Suprapubic skin (tissue), 4 donors: ENCODE measurements around the gene LLGL1. TPM values are rescaled to one million over a fixed set of nuclear protein-coding genes. Genes with fewer than 3 reads are reported as not detected.

Experiments
- DNase-seq, 2 donors: peaks; one replicate each; pipeline ENCODE4 v3.0.0-alpha.2; 2019; ENCODE audit warnings: low spot score in 2 of 2
- H3K27ac ChIP-seq: fragments of 200-600 bp; sonication (generic); one replicate; pipeline ENCODE4 v1.5.1; 2019
- H3K27me3 ChIP-seq: fragments of 200-600 bp; sonication (generic); one replicate; pipeline ENCODE4 v1.5.1; 2019
- H3K36me3 ChIP-seq: fragments of 200-600 bp; sonication (generic); one replicate; pipeline ENCODE4 v1.5.1; 2019
- H3K4me1 ChIP-seq: fragments of 200-600 bp; sonication (generic); one replicate; pipeline ENCODE4 v1.5.1; 2019
- H3K4me3 ChIP-seq: fragments of 200-600 bp; sonication (generic); one replicate; pipeline ENCODE4 v1.5.1; 2019; ENCODE audit warnings: mild to moderate bottlenecking
- H3K9me3 ChIP-seq: fragments of 200-600 bp; sonication (generic); one replicate; pipeline ENCODE4 v1.5.1; 2019
- CTCF ChIP-seq, 2 donors: fragments of 200-600 bp in 1 of 2; fragments of 450-650 bp in 1 of 2; sonication (generic) in 1 of 2; IDR thresholded peaks; one replicate each; pipeline ENCODE4 v1.5.1; 2016 to 2019; ENCODE audit warnings: antibody characterized with exemption in 2 of 2, mild to moderate bottlenecking in 1 of 2, moderate library complexity in 1 of 2
- EP300 ChIP-seq: sonication (generic); formaldehyde crosslinking; IDR thresholded peaks from one replicate; pipeline ENCODE4 v1.6.1; 2017; ENCODE audit warnings: antibody characterized with exemption
- POLR2A ChIP-seq, 2 donors: fragments of 450-650 bp; IDR thresholded peaks; one replicate each; pipeline ENCODE4 v1.6.1; 2017; ENCODE audit warnings: antibody characterized with exemption in 2 of 2, mild to moderate bottlenecking in 2 of 2, moderate library complexity in 2 of 2
- POLR2AphosphoS5 ChIP-seq, 3 donors: sonication (generic); formaldehyde crosslinking; IDR thresholded peaks; one replicate each; pipeline ENCODE4 v1.6.1; 2017; ENCODE audit warnings: antibody characterized with exemption in 3 of 3
- WGBS: methylation state at CpG from one replicate; pipeline ENCODE4 v1.1.5; 2018; 5-methylcytosine and 5-hydroxymethylcytosine counted together
- total RNA-seq, 4 donors: library from RNA; depleted of rRNA; stranded (reverse); fragments of >200 nt; gene quantifications; one replicate each; pipeline ENCODE4 v1.1.0, GENCODE V29; 2016

LLGL1 gene
- total RNA-seq, 4 donors from 2014 or later = 27.7 to 37.1 (median 32.8) TPM

- TF ChIP-seq CTCF (IDR thresholded peaks at IDR 0.05) (no peak), POLR2AphosphoS5 (IDR thresholded peaks at IDR 0.05) (peak in 2 of 3 donors; percentile 26 to 65), POLR2A (IDR thresholded peaks at IDR 0.05) (no peak), EP300 (no peak)
- H3K4me1 ChIP-seq = peaks cover 52% of the 10 kb centered on the region
- H3K4me3 ChIP-seq = peak within 1 kb of the TSS; percentile 64
- WGBS = 0% methylated on average over 22 of the region's 72 CpGs
- DNase-seq = peak; percentile 97 to 98
- H3K27me3 ChIP-seq = no peaks in the 10 kb centered on the region
- H3K36me3 ChIP-seq = peaks cover 36% of the 10 kb centered on the region
- peak within 1 kb of the TSS; percentile 89 for H3K27ac ChIP-seq
- H3K9me3 ChIP-seq = no peaks in the 10 kb centered on the region
Observed at GRCh38 chr17:18260332-18261145, 35.1 kb downstream of the LLGL1 start, which contains the start of gene MIEF2. TSS of gene MIEF2 (plus strand) at chr17:18260662. CDS start at chr17:18262721, 2,059 bp downstream.

- Histone ChIP-seq H3K4me1 (peaks cover 52% of the 10 kb centered on the region), H3K9me3 (no peaks in the 10 kb centered on the region), H3K27ac (peak overlapping the region; percentile 89), H3K4me3 (peak overlapping the region; percentile 64), H3K36me3 (peaks cover 35% of the 10 kb centered on the region), H3K27me3 (no peaks in the 10 kb centered on the region)
- no peak for DNase-seq
- 0% methylated on average over 6 of the region's 16 CpGs for WGBS
- TF ChIP-seq CTCF (IDR thresholded peaks at IDR 0.05) (no peak), POLR2A (IDR thresholded peaks at IDR 0.05) (no peak), EP300 (no peak), POLR2AphosphoS5 (IDR thresholded peaks at IDR 0.05) (no peak)
Observed at GRCh38 chr17:18261146-18261515, 35.7 kb downstream of the LLGL1 start.

DNA sequence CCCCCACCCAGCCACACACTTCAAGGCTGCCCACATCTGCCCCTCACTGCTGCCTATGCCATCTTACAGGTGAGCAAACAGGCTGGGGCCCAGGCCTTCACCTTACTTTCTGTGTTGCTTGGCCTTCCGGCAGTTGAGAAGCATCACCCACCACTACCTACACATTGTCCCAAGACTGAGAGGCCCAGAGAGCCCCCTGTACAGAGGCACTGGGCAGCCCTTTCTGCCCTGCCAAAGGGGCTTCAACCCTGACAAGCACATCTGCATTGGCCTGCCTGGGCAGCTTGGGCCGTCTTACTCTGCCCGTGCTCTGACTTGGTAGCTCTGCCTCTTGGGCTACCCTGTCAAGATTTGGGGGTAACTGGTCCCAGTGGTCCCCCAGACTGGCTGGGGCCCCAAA lies 36.2 kb downstream of the LLGL1 start:
- Histone ChIP-seq H3K36me3 (peaks cover 32% of the 10 kb centered on the region), H3K4me1 (peaks cover 48% of the 10 kb centered on the region), H3K27ac (peak overlapping the region; percentile 89), H3K27me3 (no peaks in the 10 kb centered on the region), H3K4me3 (peak overlapping the region; percentile 64), H3K9me3 (no peaks in the 10 kb centered on the region)
- DNase-seq = no peak
- 64% methylated on average over 3 of the region's 3 CpGs for WGBS
- TF ChIP-seq EP300 (no peak), POLR2AphosphoS5 (IDR thresholded peaks at IDR 0.05) (no peak), POLR2A (IDR thresholded peaks at IDR 0.05) (no peak)

DNA sequence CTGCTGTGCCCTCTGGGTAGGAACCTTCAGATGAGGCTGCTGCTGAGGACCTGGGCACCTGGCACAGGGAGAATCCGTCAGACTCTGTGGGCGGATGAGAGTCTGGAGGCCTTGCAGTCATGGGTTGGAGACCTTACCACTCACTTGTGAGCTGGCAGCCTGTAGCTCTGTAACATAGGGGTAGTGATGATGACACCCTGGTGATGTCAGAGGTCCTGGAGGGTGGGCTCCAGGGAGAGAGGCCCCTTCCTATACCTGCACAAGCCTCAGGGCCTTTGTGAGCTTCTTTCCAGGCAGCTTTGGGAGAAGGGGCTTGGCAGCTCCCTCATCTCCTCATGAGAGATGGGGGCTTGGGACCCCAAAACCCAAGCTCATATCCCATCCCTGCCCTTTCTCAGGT lies 36.7 kb downstream of the LLGL1 start:
- no peak for TF ChIP-seq POLR2AphosphoS5 (IDR thresholded peaks at IDR 0.05)
- no peak for TF ChIP-seq EP300
- no peak for TF ChIP-seq POLR2A (IDR thresholded peaks at IDR 0.05)
- DNase-seq = no peak
- Histone ChIP-seq H3K27ac (no peak overlapping the region), H3K9me3 (no peaks in the 10 kb centered on the region), H3K4me1 (peaks cover 43% of the 10 kb centered on the region), H3K4me3 (peak overlapping the region; percentile 64), H3K27me3 (no peaks in the 10 kb centered on the region), H3K36me3 (peaks cover 32% of the 10 kb centered on the region)
- WGBS = no CpG with 5 or more reads among the region's 2 CpGs

DNA sequence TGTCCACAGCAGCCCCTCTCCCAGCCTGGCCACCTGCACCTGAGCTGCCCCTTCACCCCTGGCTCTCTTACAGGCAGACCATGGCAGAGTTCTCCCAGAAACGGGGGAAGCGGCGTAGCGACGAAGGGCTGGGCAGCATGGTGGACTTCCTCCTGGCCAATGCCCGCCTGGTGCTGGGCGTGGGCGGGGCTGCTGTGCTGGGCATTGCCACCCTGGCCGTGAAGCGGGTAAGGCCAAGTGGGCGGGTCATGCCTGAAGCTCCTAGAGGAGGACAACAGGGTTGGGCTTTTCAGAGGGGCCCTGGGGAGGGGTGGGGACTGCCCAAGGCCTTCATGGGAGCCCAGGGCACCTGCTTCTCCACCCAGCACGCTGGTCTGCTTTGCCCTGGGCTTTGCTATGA lies 37.2 kb downstream of the LLGL1 start:
- Histone ChIP-seq H3K4me3 (no peak overlapping the region), H3K9me3 (no peaks in the 10 kb centered on the region), H3K4me1 (peaks cover 38% of the 10 kb centered on the region), H3K27ac (no peak overlapping the region), H3K36me3 (peaks cover 32% of the 10 kb centered on the region), H3K27me3 (no peaks in the 10 kb centered on the region)
- WGBS = 73% methylated on average over 12 of the region's 12 CpGs
- no peak for TF ChIP-seq POLR2A (IDR thresholded peaks at IDR 0.05)
- TF ChIP-seq CTCF (IDR thresholded peaks at IDR 0.05) = no peak
- TF ChIP-seq EP300 = no peak
- no peak for TF ChIP-seq POLR2AphosphoS5 (IDR thresholded peaks at IDR 0.05)
- no peak for DNase-seq

DNA sequence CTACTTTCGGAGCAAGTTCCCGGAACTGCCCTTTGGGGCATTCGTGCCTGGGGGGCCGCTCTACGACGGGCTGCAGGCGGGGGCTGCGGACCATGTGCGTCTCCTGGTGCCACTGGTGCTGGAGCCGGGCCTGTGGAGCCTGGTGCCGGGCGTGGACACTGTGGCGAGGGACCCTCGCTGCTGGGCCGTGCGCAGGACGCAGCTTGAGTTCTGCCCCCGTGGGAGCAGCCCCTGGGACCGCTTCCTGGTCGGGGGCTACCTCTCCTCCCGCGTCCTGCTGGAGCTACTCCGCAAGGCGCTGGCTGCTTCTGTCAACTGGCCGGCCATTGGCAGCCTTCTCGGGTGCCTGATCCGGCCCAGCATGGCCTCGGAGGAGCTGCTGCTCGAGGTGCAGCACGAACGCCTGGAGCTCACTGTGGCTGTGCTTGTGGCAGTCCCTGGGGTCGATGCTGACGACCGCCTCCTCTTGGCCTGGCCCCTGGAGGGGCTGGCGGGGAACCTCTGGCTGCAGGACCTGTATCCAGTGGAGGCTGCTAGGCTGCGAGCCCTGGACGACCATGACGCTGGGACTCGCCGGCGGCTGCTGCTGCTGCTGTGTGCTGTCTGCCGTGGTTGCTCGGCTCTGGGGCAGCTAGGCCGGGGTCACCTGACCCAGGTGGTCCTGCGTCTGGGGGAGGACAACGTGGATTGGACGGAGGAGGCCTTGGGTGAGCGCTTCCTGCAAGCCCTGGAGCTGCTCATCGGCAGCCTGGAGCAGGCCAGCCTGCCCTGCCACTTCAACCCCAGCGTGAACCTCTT lies 38.6 kb downstream of the LLGL1 start:
- Histone ChIP-seq H3K27ac (no peak overlapping the region), H3K9me3 (no peaks in the 10 kb centered on the region), H3K36me3 (peaks cover 32% of the 10 kb centered on the region), H3K4me1 (peaks cover 32% of the 10 kb centered on the region), H3K27me3 (no peaks in the 10 kb centered on the region), H3K4me3 (no peak overlapping the region)
- no peak for DNase-seq
- TF ChIP-seq POLR2AphosphoS5 (IDR thresholded peaks at IDR 0.05) (no peak), EP300 (no peak), POLR2A (IDR thresholded peaks at IDR 0.05) (no peak), CTCF (IDR thresholded peaks at IDR 0.05) (no peak)
- WGBS = 93% methylated on average over 18 of the region's 50 CpGs
